SK-N-SH (cell line): Measurements from ENCODE around the gene ARL5C. TPM values are rescaled to one million over a fixed set of nuclear protein-coding genes. Genes with fewer than 3 reads are reported as not detected.

ENCODE experiments used
- CTCF ChIA-PET: fragments of 300-600, 350-600 bp; formaldehyde crosslinking; extraction: SDS; loops from one replicate; lab custom pipeline; 2021; lab: Yijun Ruan, JAX
- POLR2A ChIA-PET: fragments of 350-600 bp; sonication (Branson Sonifier 250); formaldehyde crosslinking; extraction: SDS; loops from one replicate; lab custom pipeline; 2020; ENCODE audit warnings: antibody characterized with exemption, inconsistent platforms; lab: Yijun Ruan, JAX
- DNase-seq: peaks from one replicate; pipeline ENCODE4 v3.0.0; 2012
- H2AFZ ChIP-seq: fragments of 200-600 bp; sonication (generic); 2 replicates; pipeline ENCODE4 v1.8.1; 2016; ENCODE audit warnings: antibody characterized with exemption, mild to moderate bottlenecking, low read depth
- H3F3A ChIP-seq: fragments of 200-600 bp; sonication (generic); replicated peaks from 2 replicates; pipeline ENCODE3; 2016; ENCODE audit warnings: antibody characterized with exemption, mild to moderate bottlenecking; ENCODE audit not compliant: insufficient read depth
- H3K27ac ChIP-seq, 2 experiments: fragments of 200-500 bp in 1 of 2; fragments of 200-600 bp in 1 of 2; sonication (Bioruptor generic) in 1 of 2; sonication (generic), shearing (Covaris generic) in 1 of 2; 2 replicates each; pipeline versions ENCODE4 v1.5.1 to v1.6.1; 2014 to 2016; ENCODE audit warnings: low read depth in 2 of 2, inconsistent platforms in 1 of 2, low read length in 1 of 2, mild to moderate bottlenecking in 1 of 2, mixed read lengths in 1 of 2
- H3K27me3 ChIP-seq: fragments of 200-600 bp; sonication (generic), shearing (Covaris generic); 2 replicates; pipeline ENCODE4 v1.6.1; 2016; ENCODE audit warnings: mixed run types; ENCODE audit not compliant: insufficient read depth
- H3K36me3 ChIP-seq, 2 experiments: fragments of 200-500 bp in 1 of 2; fragments of 200-600 bp in 1 of 2; sonication (Bioruptor generic) in 1 of 2; sonication (generic) in 1 of 2; replicated peaks in 1 of 2; 2 replicates each; pipeline versions ENCODE3 to v1.5.1; 2014 to 2016; ENCODE audit warnings: low read length in 1 of 2, mild to moderate bottlenecking in 1 of 2; ENCODE audit not compliant: insufficient read depth in 2 of 2, control insufficient read depth in 1 of 2
- H3K4me1 ChIP-seq, 2 experiments: fragments of 200-500 bp in 1 of 2; fragments of 200-600 bp in 1 of 2; sonication (Bioruptor generic) in 1 of 2; sonication (generic), shearing (Covaris generic) in 1 of 2; 2 replicates each; pipeline versions ENCODE4 v1.5.1 to v1.6.1; 2014 to 2016; ENCODE audit warnings: low read depth in 1 of 2, low read length in 1 of 2, mixed run types in 1 of 2; ENCODE audit not compliant: insufficient read depth in 2 of 2, control insufficient read depth in 1 of 2
- H3K4me2 ChIP-seq: fragments of 200-600 bp; sonication (generic), shearing (Covaris generic); 2 replicates; pipeline ENCODE4 v1.6.1; 2017; ENCODE audit warnings: mixed run types
- H3K4me3 ChIP-seq, 2 experiments: fragments of 200-500 bp in 1 of 2; fragments of 200-600 bp in 1 of 2; sonication (Bioruptor generic) in 1 of 2; sonication (generic), shearing (Covaris generic) in 1 of 2; 2 replicates each; pipeline versions ENCODE4 v1.5.1 to v1.8.1; 2014 to 2016; ENCODE audit warnings: low read depth in 2 of 2, inconsistent platforms in 1 of 2, low read length in 1 of 2, mild to moderate bottlenecking in 1 of 2, mixed read lengths in 1 of 2, moderate library complexity in 1 of 2
- H3K79me2 ChIP-seq: fragments of 200-600 bp; sonication (generic); 2 replicates; pipeline ENCODE4 v1.8.1; 2017; ENCODE audit warnings: mild to moderate bottlenecking; ENCODE audit not compliant: insufficient read depth
- H3K9ac ChIP-seq: fragments of 200-600 bp; sonication (generic); 2 replicates; pipeline ENCODE4 v1.6.1; 2017; ENCODE audit warnings: mixed run types
- H3K9me2 ChIP-seq: fragments of 200-600 bp; sonication (generic); 2 replicates; pipeline ENCODE4 v1.6.1; 2017; ENCODE audit warnings: mixed run types
- H3K9me3 ChIP-seq: fragments of 200-600 bp; sonication (generic); 2 replicates; pipeline ENCODE4 v1.6.1; 2017; ENCODE audit warnings: mixed run types, mild to moderate bottlenecking, moderate library complexity
- H4K20me1 ChIP-seq: fragments of 200-600 bp; sonication (generic); 2 replicates; pipeline ENCODE4 v1.6.1; 2017; ENCODE audit warnings: mild to moderate bottlenecking, mixed run types; ENCODE audit not compliant: insufficient read depth
- CTCF ChIP-seq: fragments of 200-600 bp; sonication (generic); IDR thresholded peaks from 2 replicates; pipeline ENCODE4 v1.6.1; 2017; ENCODE audit warnings: antibody characterized with exemption, mild to moderate bottlenecking, moderate library complexity
- EZH2phosphoT487 ChIP-seq: fragments of 200-600 bp; sonication (generic); IDR thresholded peaks from 2 replicates; pipeline ENCODE4 v1.6.1; 2017; ENCODE audit warnings: low read depth, mixed run types, mild to moderate bottlenecking, antibody characterized with exemption, moderate library complexity, borderline replicate concordance
- FOXJ3 ChIP-seq: sonication (generic); formaldehyde crosslinking; IDR thresholded peaks from 2 replicates; pipeline ENCODE4 v1.5.1; 2020; ENCODE audit warnings: mild to moderate bottlenecking, missing genetic modification reagents
- FOXM1 ChIP-seq: IDR thresholded peaks from 2 replicates; pipeline ENCODE4 v1.4.0; 2012; ENCODE audit warnings: low read depth, mild to moderate bottlenecking
- GABPA ChIP-seq: IDR thresholded peaks from 2 replicates; pipeline ENCODE4 v1.4.0; 2012; ENCODE audit warnings: low read depth, mild to moderate bottlenecking
- NFIC ChIP-seq: IDR thresholded peaks from 2 replicates; pipeline ENCODE4 v1.4.0; 2012; ENCODE audit warnings: borderline replicate concordance
- NRF1 ChIP-seq: IDR thresholded peaks from 2 replicates; pipeline ENCODE4 v1.6.1; 2012; ENCODE audit warnings: low read depth, mild to moderate bottlenecking, low read length
- POLR2AphosphoS5 ChIP-seq: IDR thresholded peaks from 2 replicates; pipeline ENCODE4 v1.6.1; 2012; ENCODE audit warnings: low read depth, low read length
- RAD21 ChIP-seq: IDR thresholded peaks from 2 replicates; pipeline ENCODE4 v1.6.1; 2012; ENCODE audit warnings: mild to moderate bottlenecking, low read length
- RFX5 ChIP-seq: IDR thresholded peaks from 2 replicates; pipeline ENCODE4 v1.6.1; 2012; ENCODE audit warnings: mild to moderate bottlenecking, improper control_type of control experiment, low read length
- SIN3A ChIP-seq: IDR thresholded peaks from 2 replicates; pipeline ENCODE4 v1.6.1; 2012; ENCODE audit warnings: low read depth, mild to moderate bottlenecking, low read length, moderate library complexity, borderline replicate concordance
- TAF1 ChIP-seq: IDR thresholded peaks from 2 replicates; pipeline ENCODE4 v1.6.1; 2012; ENCODE audit warnings: low read depth, mild to moderate bottlenecking, low read length, moderate library complexity, borderline replicate concordance
- TCF12 ChIP-seq: IDR thresholded peaks from 2 replicates; pipeline ENCODE4 v1.4.0; 2012
- USF1 ChIP-seq: IDR thresholded peaks from 2 replicates; pipeline ENCODE4 v1.4.0; 2012; ENCODE audit warnings: low read depth, borderline replicate concordance
- WGBS: methylation state at CpG from one replicate; pipeline ENCODE4 v1.1.6; 2017; ENCODE audit warnings: low lambda C conversion rate; 5-methylcytosine and 5-hydroxymethylcytosine counted together
- polyA plus RNA-seq, 3 experiments: library from polyadenylated mRNA; depleted of rRNA; stranded (reverse); fragments of >200 nt; gene quantifications; 2 replicates each; pipeline ENCODE4 v1.2.3, GENCODE V29; 2012
- TF ChIP-seq, protein P1 (sequence below): IDR thresholded peaks from 2 replicates; pipeline ENCODE4 v1.6.1; 2012; ENCODE audit warnings: mild to moderate bottlenecking, low read depth, low read length, moderate library complexity
- TF ChIP-seq, protein P2 (sequence below): IDR thresholded peaks from 2 replicates; pipeline ENCODE4 v1.4.0; 2012; ENCODE audit warnings: low read depth, borderline replicate concordance
- TF ChIP-seq, protein P3 (sequence below): fragments of 150-350 bp; IDR thresholded peaks from 2 replicates; pipeline ENCODE4 v1.6.1; 2017; ENCODE audit warnings: antibody characterized with exemption, low read length, low read depth, borderline replicate concordance

ARL5C gene
- polyA plus RNA-seq, 1 of the 3 experiments (the other 2 are of a cell fraction) = not detected

DNA sequence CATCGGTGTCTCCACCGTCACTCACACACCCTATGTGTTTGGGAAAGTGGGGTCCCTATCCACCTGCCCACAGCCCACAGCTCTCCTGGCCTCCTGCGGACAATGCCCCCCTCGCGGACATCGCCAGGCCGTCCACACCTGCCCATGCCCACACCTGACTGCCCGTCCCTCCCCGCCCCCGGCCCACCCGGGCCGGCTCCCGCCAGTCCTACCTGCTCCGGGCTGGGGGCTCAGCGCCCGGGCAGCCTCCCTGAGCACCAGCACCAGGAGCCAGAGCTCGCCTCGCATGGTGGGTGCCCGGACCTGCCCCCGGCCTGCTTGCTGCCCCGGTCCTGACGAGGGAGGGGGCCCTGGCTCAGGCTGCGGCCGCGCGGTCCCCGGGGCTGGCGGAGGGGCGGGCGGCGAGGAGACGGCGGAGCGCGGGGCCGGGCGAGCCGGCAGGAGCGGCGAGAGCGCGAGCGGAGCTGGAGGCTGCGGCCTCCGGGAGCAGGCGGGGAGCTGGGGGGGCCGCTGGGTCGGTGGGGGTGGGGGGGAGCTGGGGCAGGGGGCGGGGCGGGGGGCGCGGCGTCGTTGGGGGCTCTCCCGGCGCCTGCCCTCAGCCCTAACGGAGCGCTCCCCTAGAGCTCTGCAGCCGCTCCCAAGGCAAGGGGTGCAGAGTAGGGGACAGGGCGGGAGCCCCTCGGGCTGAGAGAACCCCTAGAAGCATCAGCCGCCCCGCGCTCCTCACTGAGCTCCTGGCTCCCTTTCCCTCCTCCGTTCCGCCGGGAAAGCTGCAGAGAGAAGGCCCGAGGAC is 14.6 kb downstream of the ARL5C start, which contains the start of gene PLXDC1:
PLXDC1 (minus strand) TSS at position 488 of the 793 bp plus-strand sequence; CDS start at position 288, 200 bp downstream.
- no peaks in the 10 kb centered on the region for H3K9me3 ChIP-seq
- peaks cover 13% of the 10 kb centered on the region; the same call in 1 of the 2 replicates for H3K27me3 ChIP-seq
- ChIA-PET CTCF (interaction anchor here (0.9 to 6.2 kb wide), 15 partner anchors 20 to 168 kb away, joined by 3 to 174 read pairs (median 5); no protein-coding TSS in a partner anchor), POLR2A (no interaction called here)
- peaks cover 0 to 18% of the 10 kb centered on the region in 2 experiments; a peak in 1 of 4 replicates for H3K4me1 ChIP-seq
- WGBS = 32% methylated on average over 20 of the region's 68 CpGs
- peak within 1 kb of the TSS; percentile 88 for H3K4me2 ChIP-seq
- peak; percentile 79 for DNase-seq
- H3F3A ChIP-seq = peaks cover 12% of the 10 kb centered on the region
- H4K20me1 ChIP-seq = no peaks in the 10 kb centered on the region
- no peaks in the 10 kb centered on the region for H3K79me2 ChIP-seq
- H3K4me3 ChIP-seq = peak within 1 kb of the TSS; percentile 83 to 89; a peak in 3 of 4 replicates
- H2AFZ ChIP-seq = peak within 1 kb of the TSS; percentile 95
- no peak within 1 kb of the TSS for H3K27ac ChIP-seq
- no peak within 1 kb of the TSS for H3K9ac ChIP-seq
- TF ChIP-seq SIN3A (no peak), NFIC (no peak), CTCF (no peak), USF1 (no peak), GABPA (no peak), POLR2AphosphoS5 (no peak), EZH2phosphoT487 (no peak), FOXJ3 (CRISPR knock-in tag) (no peak), RAD21 (no peak), NRF1 (no peak), FOXM1 (no peak), TCF12 (no peak), TAF1 (no peak), RFX5 (no peak)
- TF ChIP-seq, protein P1, sequence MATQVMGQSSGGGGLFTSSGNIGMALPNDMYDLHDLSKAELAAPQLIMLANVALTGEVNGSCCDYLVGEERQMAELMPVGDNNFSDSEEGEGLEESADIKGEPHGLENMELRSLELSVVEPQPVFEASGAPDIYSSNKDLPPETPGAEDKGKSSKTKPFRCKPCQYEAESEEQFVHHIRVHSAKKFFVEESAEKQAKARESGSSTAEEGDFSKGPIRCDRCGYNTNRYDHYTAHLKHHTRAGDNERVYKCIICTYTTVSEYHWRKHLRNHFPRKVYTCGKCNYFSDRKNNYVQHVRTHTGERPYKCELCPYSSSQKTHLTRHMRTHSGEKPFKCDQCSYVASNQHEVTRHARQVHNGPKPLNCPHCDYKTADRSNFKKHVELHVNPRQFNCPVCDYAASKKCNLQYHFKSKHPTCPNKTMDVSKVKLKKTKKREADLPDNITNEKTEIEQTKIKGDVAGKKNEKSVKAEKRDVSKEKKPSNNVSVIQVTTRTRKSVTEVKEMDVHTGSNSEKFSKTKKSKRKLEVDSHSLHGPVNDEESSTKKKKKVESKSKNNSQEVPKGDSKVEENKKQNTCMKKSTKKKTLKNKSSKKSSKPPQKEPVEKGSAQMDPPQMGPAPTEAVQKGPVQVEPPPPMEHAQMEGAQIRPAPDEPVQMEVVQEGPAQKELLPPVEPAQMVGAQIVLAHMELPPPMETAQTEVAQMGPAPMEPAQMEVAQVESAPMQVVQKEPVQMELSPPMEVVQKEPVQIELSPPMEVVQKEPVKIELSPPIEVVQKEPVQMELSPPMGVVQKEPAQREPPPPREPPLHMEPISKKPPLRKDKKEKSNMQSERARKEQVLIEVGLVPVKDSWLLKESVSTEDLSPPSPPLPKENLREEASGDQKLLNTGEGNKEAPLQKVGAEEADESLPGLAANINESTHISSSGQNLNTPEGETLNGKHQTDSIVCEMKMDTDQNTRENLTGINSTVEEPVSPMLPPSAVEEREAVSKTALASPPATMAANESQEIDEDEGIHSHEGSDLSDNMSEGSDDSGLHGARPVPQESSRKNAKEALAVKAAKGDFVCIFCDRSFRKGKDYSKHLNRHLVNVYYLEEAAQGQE = no peak
- TF ChIP-seq, protein P2, sequence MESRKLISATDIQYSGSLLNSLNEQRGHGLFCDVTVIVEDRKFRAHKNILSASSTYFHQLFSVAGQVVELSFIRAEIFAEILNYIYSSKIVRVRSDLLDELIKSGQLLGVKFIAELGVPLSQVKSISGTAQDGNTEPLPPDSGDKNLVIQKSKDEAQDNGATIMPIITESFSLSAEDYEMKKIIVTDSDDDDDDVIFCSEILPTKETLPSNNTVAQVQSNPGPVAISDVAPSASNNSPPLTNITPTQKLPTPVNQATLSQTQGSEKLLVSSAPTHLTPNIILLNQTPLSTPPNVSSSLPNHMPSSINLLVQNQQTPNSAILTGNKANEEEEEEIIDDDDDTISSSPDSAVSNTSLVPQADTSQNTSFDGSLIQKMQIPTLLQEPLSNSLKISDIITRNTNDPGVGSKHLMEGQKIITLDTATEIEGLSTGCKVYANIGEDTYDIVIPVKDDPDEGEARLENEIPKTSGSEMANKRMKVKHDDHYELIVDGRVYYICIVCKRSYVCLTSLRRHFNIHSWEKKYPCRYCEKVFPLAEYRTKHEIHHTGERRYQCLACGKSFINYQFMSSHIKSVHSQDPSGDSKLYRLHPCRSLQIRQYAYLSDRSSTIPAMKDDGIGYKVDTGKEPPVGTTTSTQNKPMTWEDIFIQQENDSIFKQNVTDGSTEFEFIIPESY = no peak
- TF ChIP-seq, protein P3, sequence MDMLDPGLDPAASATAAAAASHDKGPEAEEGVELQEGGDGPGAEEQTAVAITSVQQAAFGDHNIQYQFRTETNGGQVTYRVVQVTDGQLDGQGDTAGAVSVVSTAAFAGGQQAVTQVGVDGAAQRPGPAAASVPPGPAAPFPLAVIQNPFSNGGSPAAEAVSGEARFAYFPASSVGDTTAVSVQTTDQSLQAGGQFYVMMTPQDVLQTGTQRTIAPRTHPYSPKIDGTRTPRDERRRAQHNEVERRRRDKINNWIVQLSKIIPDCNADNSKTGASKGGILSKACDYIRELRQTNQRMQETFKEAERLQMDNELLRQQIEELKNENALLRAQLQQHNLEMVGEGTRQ = no peak
- no peaks in the 10 kb centered on the region for H3K36me3 ChIP-seq
- H3K9me2 ChIP-seq = no peaks in the 10 kb centered on the region
